WTC11 (cell line): ENCODE data around the gene CD72. TPM values are rescaled to one million over a fixed set of nuclear protein-coding genes. Genes with fewer than 3 reads are reported as not detected.

Experiments used
- ATAC-seq: fragments of 200-7000 bp; cut with Tn5 transposase; 2 replicates; pipeline ENCODE4 v1.10.0; 2021; ENCODE audit warnings: mild to moderate bottlenecking, moderate library complexity
- CTCF ChIA-PET: fragments of 300-600 bp; sonication (Branson Sonifier 250); formaldehyde crosslinking; loops from one replicate; lab custom pipeline; 2021; ENCODE audit warnings: antibody characterized with exemption; lab: Charles Lee
- POLR2A ChIA-PET: fragments of 350-600 bp; sonication (Branson Sonifier 250); formaldehyde crosslinking; loops from one replicate; lab custom pipeline; 2021; ENCODE audit warnings: antibody characterized with exemption; lab: Charles Lee
- DNase-seq: peaks from one replicate; pipeline ENCODE4 v3.0.0; 2021; ENCODE audit warnings: low spot score
- H3K27ac Mint-ChIP-seq: 2 replicates; pipeline ENCODE4 v1.8.0; 2021; ENCODE audit warnings: mixed read lengths
- H3K27me3 Mint-ChIP-seq: 2 replicates; pipeline ENCODE4 v1.8.0; 2021; ENCODE audit warnings: low read depth, mild to moderate bottlenecking, moderate library complexity, mixed read lengths
- H3K36me3 Mint-ChIP-seq: 2 replicates; pipeline ENCODE4 v1.8.0; 2021; ENCODE audit warnings: mixed read lengths
- H3K4me1 Mint-ChIP-seq: 2 replicates; pipeline ENCODE4 v1.8.0; 2022; ENCODE audit warnings: mixed read lengths
- H3K4me3 Mint-ChIP-seq: 2 replicates; pipeline ENCODE4 v1.8.0; 2021; ENCODE audit warnings: mild to moderate bottlenecking, moderate library complexity, mixed read lengths
- H3K9me3 Mint-ChIP-seq: 2 replicates; pipeline ENCODE4 v1.8.0; 2021; ENCODE audit warnings: mixed read lengths
- ELF4 ChIP-seq: sonication (generic); formaldehyde crosslinking; IDR thresholded peaks from 2 replicates; pipeline ENCODE4 v1.8.1; 2022; ENCODE audit warnings: low read depth, mild to moderate bottlenecking, moderate library complexity, missing genetic modification reagents
- JUN ChIP-seq: sonication (generic); formaldehyde crosslinking; IDR thresholded peaks from 2 replicates; pipeline ENCODE4 v1.8.0; 2023; ENCODE audit warnings: mild to moderate bottlenecking, missing genetic modification reagents
- NFE2L1 ChIP-seq: sonication (generic); formaldehyde crosslinking; IDR thresholded peaks from 2 replicates; pipeline ENCODE4 v1.8.1; 2023; ENCODE audit warnings: missing genetic modification reagents
- RELA ChIP-seq: sonication (generic); formaldehyde crosslinking; IDR thresholded peaks from 2 replicates; pipeline ENCODE4 v1.8.1; 2022; ENCODE audit warnings: missing genetic modification reagents, mild to moderate bottlenecking, borderline replicate concordance
- ZNF138 ChIP-seq: sonication (generic); formaldehyde crosslinking; conservative IDR thresholded peaks from 2 replicates; pipeline ENCODE4 v1.8.1; 2022; ENCODE audit warnings: mild to moderate bottlenecking, moderate library complexity, missing genetic modification reagents
- ZNF232 ChIP-seq: sonication (generic); formaldehyde crosslinking; IDR thresholded peaks from 2 replicates; pipeline ENCODE4 v1.8.0; 2022; ENCODE audit warnings: mild to moderate bottlenecking, missing genetic modification reagents
- ZNF317 ChIP-seq: sonication (generic); formaldehyde crosslinking; IDR thresholded peaks from 2 replicates; pipeline ENCODE4 v1.8.1; 2023; ENCODE audit warnings: low read depth, mild to moderate bottlenecking, moderate library complexity, missing genetic modification reagents, borderline replicate concordance
- ZNF416 ChIP-seq: fragments of 250-450 bp; sonication (Bioruptor Pico); IDR thresholded peaks from 2 replicates; pipeline ENCODE4 v1.9.0; 2021; ENCODE audit warnings: mild to moderate bottlenecking, inconsistent platforms
- ZNF423 ChIP-seq: fragments of 250-450 bp; sonication (Bioruptor Pico); IDR thresholded peaks from 2 replicates; pipeline ENCODE4 v2.1.2; 2022; ENCODE audit warnings: mild to moderate bottlenecking, moderate library complexity
- total RNA-seq: library from RNA; stranded (reverse); gene quantifications from 3 replicates; pipeline ENCODE4 v1.2.3, GENCODE V29; 2021
- TF ChIP-seq, protein P1 (sequence below): sonication (generic); formaldehyde crosslinking; IDR thresholded peaks from 2 replicates; pipeline ENCODE4 v1.8.0; 2023; ENCODE audit warnings: mild to moderate bottlenecking, missing genetic modification reagents
- TF ChIP-seq, protein P2 (sequence below): sonication (generic); formaldehyde crosslinking; conservative IDR thresholded peaks from 2 replicates; pipeline ENCODE4 v1.8.1; 2022; ENCODE audit warnings: mild to moderate bottlenecking, missing genetic modification reagents
- TF ChIP-seq, protein P3 (sequence below): fragments of 250-450 bp; sonication (Bioruptor Pico); IDR thresholded peaks from 2 replicates; pipeline ENCODE4 v1.9.0; 2021; ENCODE audit warnings: mild to moderate bottlenecking
- TF ChIP-seq, protein P4 (sequence below): sonication (generic); formaldehyde crosslinking; IDR thresholded peaks from 2 replicates; pipeline ENCODE4 v1.8.1; 2023; ENCODE audit warnings: mild to moderate bottlenecking, missing genetic modification reagents
- TF ChIP-seq, protein P5 (sequence below): fragments of 250-450 bp; sonication (Bioruptor Pico); IDR thresholded peaks from 2 replicates; pipeline ENCODE4 v1.9.0; 2021; ENCODE audit warnings: mild to moderate bottlenecking, borderline replicate concordance

The CD72 gene
- total RNA-seq, 1 experiment from 2014 or later = 2.9 TPM

DNA sequence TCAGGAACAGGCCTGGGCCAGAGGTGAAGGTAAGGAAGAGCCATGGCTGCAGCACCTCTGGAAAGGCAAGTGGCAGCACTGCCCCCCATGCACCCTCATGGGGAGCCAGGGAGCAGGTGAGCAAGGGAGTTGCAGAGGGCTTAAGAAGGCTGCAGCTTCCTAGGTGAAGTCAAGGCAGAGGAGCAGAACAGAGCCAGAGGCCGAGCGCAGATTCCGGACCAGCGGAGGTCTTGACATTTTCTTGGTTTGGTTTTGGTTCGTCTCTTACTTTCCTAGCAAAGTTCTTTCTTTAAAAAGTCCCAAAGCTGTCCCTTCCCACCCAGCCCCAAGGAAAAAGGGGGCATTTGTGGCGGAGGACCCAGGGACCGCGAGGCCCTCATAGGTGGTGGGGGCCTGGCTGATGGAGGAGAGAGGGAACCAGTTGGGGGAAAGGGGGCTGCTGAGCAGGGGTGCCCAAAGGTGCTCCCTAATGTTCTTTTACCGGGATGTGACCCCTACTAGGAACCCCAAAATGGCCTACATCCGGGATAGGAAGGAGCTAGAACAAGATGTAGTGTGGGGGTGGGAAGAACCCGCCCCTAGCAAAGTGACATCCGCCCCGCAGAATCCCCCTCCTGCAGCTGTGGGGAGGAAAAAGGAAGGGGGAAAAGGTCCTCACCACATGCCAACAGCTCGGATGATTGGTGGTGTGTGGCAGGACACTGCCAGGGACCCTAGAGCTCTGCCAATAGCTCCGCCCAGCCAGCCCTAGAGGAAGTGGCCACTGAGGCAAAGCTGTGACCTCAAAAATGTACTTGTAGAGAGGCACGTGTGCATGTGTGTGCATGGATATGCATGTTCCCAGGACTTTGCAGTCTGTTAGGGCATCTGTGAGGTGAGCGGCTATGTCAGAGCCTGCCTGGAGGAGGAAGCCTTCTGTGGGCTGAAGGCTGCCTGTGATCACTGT is 914 bp upstream of the CD72 start (continued):
- TF ChIP-seq ELF4 (no peak), ZNF317 (CRISPR knock-in tag) (no peak), ZNF232 (no peak), ZNF423 (CRISPR knock-in tag) (no peak), NFE2L1 (no peak), ZNF138 (CRISPR knock-in tag) (no peak)
- TF ChIP-seq, protein P1, sequence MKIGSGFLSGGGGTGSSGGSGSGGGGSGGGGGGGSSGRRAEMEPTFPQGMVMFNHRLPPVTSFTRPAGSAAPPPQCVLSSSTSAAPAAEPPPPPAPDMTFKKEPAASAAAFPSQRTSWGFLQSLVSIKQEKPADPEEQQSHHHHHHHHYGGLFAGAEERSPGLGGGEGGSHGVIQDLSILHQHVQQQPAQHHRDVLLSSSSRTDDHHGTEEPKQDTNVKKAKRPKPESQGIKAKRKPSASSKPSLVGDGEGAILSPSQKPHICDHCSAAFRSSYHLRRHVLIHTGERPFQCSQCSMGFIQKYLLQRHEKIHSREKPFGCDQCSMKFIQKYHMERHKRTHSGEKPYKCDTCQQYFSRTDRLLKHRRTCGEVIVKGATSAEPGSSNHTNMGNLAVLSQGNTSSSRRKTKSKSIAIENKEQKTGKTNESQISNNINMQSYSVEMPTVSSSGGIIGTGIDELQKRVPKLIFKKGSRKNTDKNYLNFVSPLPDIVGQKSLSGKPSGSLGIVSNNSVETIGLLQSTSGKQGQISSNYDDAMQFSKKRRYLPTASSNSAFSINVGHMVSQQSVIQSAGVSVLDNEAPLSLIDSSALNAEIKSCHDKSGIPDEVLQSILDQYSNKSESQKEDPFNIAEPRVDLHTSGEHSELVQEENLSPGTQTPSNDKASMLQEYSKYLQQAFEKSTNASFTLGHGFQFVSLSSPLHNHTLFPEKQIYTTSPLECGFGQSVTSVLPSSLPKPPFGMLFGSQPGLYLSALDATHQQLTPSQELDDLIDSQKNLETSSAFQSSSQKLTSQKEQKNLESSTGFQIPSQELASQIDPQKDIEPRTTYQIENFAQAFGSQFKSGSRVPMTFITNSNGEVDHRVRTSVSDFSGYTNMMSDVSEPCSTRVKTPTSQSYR (CRISPR knock-in tag) = no peak
- TF ChIP-seq, all 79 proteins: peak for 0

DNA sequence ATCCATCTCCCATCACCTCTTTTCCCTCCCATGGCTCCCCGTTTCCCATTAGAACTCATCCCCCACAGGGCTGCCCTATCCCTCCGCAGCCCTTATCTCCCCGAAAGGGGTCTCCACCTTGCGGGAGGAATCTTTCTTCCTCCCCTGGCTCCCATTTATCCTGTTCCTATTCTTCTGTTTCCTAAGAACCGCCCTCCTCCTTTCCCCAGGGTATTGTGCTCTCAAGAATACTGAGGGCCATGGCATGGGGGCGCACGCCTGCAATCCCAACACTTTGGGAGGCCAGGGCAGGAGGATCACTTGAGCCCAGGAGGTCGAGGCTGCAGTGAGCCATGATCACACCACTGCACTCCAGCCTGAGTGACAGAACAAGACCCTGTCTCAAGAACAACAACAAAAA is 665 bp downstream of the CD72 start:
- Mint-ChIP-seq H3K9me3 (no peaks in the 10 kb centered on the region), H3K4me1 (peaks cover 9% of the 10 kb centered on the region), H3K27me3 (peaks cover 64% of the 10 kb centered on the region), H3K27ac (no peak overlapping the region), H3K4me3 (peak overlapping the region; percentile 73), H3K36me3 (no peaks in the 10 kb centered on the region)
- CTCF ChIA-PET = interaction anchor here (0.6 to 3.2 kb wide), 20 partner anchors 9 to 1113 kb away, joined by 3 to 36 read pairs (median 4); partner anchors contain the start of genes ARHGEF39, CCDC107, GBA2 and RGP1
- DNase-seq (no peak), ATAC-seq (no peak)
- TF ChIP-seq JUN (CRISPR knock-in tag) (no peak), ZNF416 (CRISPR knock-in tag) (no peak), RELA (CRISPR knock-in tag) (no peak)
- TF ChIP-seq, protein P2, sequence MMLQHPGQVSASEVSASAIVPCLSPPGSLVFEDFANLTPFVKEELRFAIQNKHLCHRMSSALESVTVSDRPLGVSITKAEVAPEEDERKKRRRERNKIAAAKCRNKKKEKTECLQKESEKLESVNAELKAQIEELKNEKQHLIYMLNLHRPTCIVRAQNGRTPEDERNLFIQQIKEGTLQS (CRISPR knock-in tag) = no peak
- TF ChIP-seq, protein P3, sequence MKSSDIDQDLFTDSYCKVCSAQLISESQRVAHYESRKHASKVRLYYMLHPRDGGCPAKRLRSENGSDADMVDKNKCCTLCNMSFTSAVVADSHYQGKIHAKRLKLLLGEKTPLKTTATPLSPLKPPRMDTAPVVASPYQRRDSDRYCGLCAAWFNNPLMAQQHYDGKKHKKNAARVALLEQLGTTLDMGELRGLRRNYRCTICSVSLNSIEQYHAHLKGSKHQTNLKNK (CRISPR knock-in tag) = no peak
- TF ChIP-seq, protein P4, sequence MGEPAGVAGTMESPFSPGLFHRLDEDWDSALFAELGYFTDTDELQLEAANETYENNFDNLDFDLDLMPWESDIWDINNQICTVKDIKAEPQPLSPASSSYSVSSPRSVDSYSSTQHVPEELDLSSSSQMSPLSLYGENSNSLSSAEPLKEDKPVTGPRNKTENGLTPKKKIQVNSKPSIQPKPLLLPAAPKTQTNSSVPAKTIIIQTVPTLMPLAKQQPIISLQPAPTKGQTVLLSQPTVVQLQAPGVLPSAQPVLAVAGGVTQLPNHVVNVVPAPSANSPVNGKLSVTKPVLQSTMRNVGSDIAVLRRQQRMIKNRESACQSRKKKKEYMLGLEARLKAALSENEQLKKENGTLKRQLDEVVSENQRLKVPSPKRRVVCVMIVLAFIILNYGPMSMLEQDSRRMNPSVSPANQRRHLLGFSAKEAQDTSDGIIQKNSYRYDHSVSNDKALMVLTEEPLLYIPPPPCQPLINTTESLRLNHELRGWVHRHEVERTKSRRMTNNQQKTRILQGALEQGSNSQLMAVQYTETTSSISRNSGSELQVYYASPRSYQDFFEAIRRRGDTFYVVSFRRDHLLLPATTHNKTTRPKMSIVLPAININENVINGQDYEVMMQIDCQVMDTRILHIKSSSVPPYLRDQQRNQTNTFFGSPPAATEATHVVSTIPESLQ = no peak
- TF ChIP-seq, protein P5, sequence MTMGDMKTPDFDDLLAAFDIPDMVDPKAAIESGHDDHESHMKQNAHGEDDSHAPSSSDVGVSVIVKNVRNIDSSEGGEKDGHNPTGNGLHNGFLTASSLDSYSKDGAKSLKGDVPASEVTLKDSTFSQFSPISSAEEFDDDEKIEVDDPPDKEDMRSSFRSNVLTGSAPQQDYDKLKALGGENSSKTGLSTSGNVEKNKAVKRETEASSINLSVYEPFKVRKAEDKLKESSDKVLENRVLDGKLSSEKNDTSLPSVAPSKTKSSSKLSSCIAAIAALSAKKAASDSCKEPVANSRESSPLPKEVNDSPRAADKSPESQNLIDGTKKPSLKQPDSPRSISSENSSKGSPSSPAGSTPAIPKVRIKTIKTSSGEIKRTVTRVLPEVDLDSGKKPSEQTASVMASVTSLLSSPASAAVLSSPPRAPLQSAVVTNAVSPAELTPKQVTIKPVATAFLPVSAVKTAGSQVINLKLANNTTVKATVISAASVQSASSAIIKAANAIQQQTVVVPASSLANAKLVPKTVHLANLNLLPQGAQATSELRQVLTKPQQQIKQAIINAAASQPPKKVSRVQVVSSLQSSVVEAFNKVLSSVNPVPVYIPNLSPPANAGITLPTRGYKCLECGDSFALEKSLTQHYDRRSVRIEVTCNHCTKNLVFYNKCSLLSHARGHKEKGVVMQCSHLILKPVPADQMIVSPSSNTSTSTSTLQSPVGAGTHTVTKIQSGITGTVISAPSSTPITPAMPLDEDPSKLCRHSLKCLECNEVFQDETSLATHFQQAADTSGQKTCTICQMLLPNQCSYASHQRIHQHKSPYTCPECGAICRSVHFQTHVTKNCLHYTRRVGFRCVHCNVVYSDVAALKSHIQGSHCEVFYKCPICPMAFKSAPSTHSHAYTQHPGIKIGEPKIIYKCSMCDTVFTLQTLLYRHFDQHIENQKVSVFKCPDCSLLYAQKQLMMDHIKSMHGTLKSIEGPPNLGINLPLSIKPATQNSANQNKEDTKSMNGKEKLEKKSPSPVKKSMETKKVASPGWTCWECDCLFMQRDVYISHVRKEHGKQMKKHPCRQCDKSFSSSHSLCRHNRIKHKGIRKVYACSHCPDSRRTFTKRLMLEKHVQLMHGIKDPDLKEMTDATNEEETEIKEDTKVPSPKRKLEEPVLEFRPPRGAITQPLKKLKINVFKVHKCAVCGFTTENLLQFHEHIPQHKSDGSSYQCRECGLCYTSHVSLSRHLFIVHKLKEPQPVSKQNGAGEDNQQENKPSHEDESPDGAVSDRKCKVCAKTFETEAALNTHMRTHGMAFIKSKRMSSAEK = no peak
- POLR2A ChIA-PET = interaction anchor here (0.7 to 1.5 kb wide), 5 partner anchors 10 to 73 kb away, joined by 3 to 4 read pairs (median 3); partner anchors contain the start of genes ARHGEF39 and TESK1
